ENCODE measurements around the gene PLK1.
"Not testable (repeated sequence)": the region's sequence is repeated elsewhere in the genome, so short reads cannot be mapped to it uniquely, and the experiment has no call there.

The PLK1 gene

GRCh38 chr16:23711785-23712184, 33.1 kb downstream of the PLK1 start:
- H3K9me3 Mint-ChIP-seq, result peaks cover 11% of the 10 kb centered on the region
- no peak overlapping the region for H3K27ac Mint-ChIP-seq
- peaks cover 64% of the 10 kb centered on the region for H3K27me3 Mint-ChIP-seq
- H3K36me3 Mint-ChIP-seq (ENCODE audit: low read depth), result no peaks in the 10 kb centered on the region
- no peaks in the 10 kb centered on the region for H3K4me1 Mint-ChIP-seq (ENCODE audit: low read depth)
- no peak overlapping the region for H3K4me3 Mint-ChIP-seq

- Mint-ChIP-seq H3K27me3 (peaks cover 66% of the 10 kb centered on the region), H3K4me3 (no peak within 1 kb of the TSS), H3K9me3 (peaks cover 11% of the 10 kb centered on the region), H3K36me3 (ENCODE audit: low read depth) (no peaks in the 10 kb centered on the region), H3K27ac (no peak within 1 kb of the TSS), H3K4me1 (ENCODE audit: low read depth) (no peaks in the 10 kb centered on the region)
These were observed 34.3 kb downstream of the PLK1 start, which contains the start of gene ERN2 for GRCh38 chr16:23712976-23713375. TSS of gene ERN2 (minus strand) at chr16:23713222. CDS start at chr16:23713187, 35 bp downstream.

- Mint-ChIP-seq H3K27me3 (peaks cover 45% of the 10 kb centered on the region), H3K36me3 (ENCODE audit: low read depth) (no peaks in the 10 kb centered on the region), H3K27ac (no peak overlapping the region), H3K9me3 (no peaks in the 10 kb centered on the region), H3K4me3 (no peak overlapping the region), H3K4me1 (ENCODE audit: low read depth) (no peaks in the 10 kb centered on the region)
These were observed 37.8 kb downstream of the PLK1 start for GRCh38 chr16:23716484-23716883.

GRCh38 chr16:23722613-23723240, 44.0 kb downstream of the PLK1 start:
- not testable (repeated sequence) for H3K9me3 Mint-ChIP-seq; H3K4me1 Mint-ChIP-seq (ENCODE audit: low read depth); H3K36me3 Mint-ChIP-seq (ENCODE audit: low read depth); H3K27ac Mint-ChIP-seq; H3K4me3 Mint-ChIP-seq
- H3K27me3 Mint-ChIP-seq, result peaks cover 11% of the 10 kb centered on the region

- no peak overlapping the region for H3K27ac Mint-ChIP-seq
- peaks cover 13% of the 10 kb centered on the region for H3K27me3 Mint-ChIP-seq
- H3K9me3 Mint-ChIP-seq, result peaks cover 6% of the 10 kb centered on the region
- no peaks in the 10 kb centered on the region for H3K36me3 Mint-ChIP-seq (ENCODE audit: low read depth)
- no peak overlapping the region for H3K4me3 Mint-ChIP-seq
- H3K4me1 Mint-ChIP-seq (ENCODE audit: low read depth), result peaks cover 6% of the 10 kb centered on the region
These were observed 45.6 kb downstream of the PLK1 start for GRCh38 chr16:23724096-23724784.

- no peak overlapping the region for H3K27ac Mint-ChIP-seq
- peaks cover 6% of the 10 kb centered on the region for H3K4me1 Mint-ChIP-seq (ENCODE audit: low read depth)
- H3K27me3 Mint-ChIP-seq, result peaks cover 16% of the 10 kb centered on the region
- no peak overlapping the region for H3K4me3 Mint-ChIP-seq
- H3K36me3 Mint-ChIP-seq (ENCODE audit: low read depth), result no peaks in the 10 kb centered on the region
- peaks cover 6% of the 10 kb centered on the region for H3K9me3 Mint-ChIP-seq
These were observed 46.1 kb downstream of the PLK1 start for GRCh38 chr16:23724785-23725131.

- H3K9me3 Mint-ChIP-seq, result peaks cover 6% of the 10 kb centered on the region
- no peak overlapping the region for H3K27ac Mint-ChIP-seq
- H3K4me1 Mint-ChIP-seq (ENCODE audit: low read depth), result peaks cover 6% of the 10 kb centered on the region
- no peak overlapping the region for H3K4me3 Mint-ChIP-seq
- no peaks in the 10 kb centered on the region for H3K36me3 Mint-ChIP-seq (ENCODE audit: low read depth)
- peaks cover 20% of the 10 kb centered on the region for H3K27me3 Mint-ChIP-seq
These were observed 48.0 kb downstream of the PLK1 start for GRCh38 chr16:23726710-23727109.

- H3K27ac Mint-ChIP-seq, result no peak overlapping the region
- H3K4me3 Mint-ChIP-seq, result no peak overlapping the region
- H3K36me3 Mint-ChIP-seq (ENCODE audit: low read depth), result no peaks in the 10 kb centered on the region
- peaks cover 16% of the 10 kb centered on the region for H3K27me3 Mint-ChIP-seq
- H3K9me3 Mint-ChIP-seq, result peaks cover 2% of the 10 kb centered on the region
- H3K4me1 Mint-ChIP-seq (ENCODE audit: low read depth), result peaks cover 6% of the 10 kb centered on the region
These were observed 49.4 kb downstream of the PLK1 start for GRCh38 chr16:23728112-23728477.

GRCh38 chr16:23729503-23730424, 51.1 kb downstream of the PLK1 start:
- Mint-ChIP-seq H3K4me3 (no peak overlapping the region), H3K9me3 (no peaks in the 10 kb centered on the region), H3K27ac (no peak overlapping the region), H3K4me1 (ENCODE audit: low read depth) (peaks cover 8% of the 10 kb centered on the region), H3K36me3 (ENCODE audit: low read depth) (no peaks in the 10 kb centered on the region), H3K27me3 (peaks cover 14% of the 10 kb centered on the region)

- Mint-ChIP-seq H3K9me3 (no peaks in the 10 kb centered on the region), H3K27me3 (peaks cover 8% of the 10 kb centered on the region), H3K27ac (no peak overlapping the region), H3K4me1 (ENCODE audit: low read depth) (peaks cover 9% of the 10 kb centered on the region), H3K36me3 (ENCODE audit: low read depth) (no peaks in the 10 kb centered on the region), H3K4me3 (no peak overlapping the region)
These were observed 55.6 kb downstream of the PLK1 start for GRCh38 chr16:23734176-23734893.

GRCh38 chr16:23737423-23738028, 58.8 kb downstream of the PLK1 start:
- H3K9me3 Mint-ChIP-seq; H3K36me3 Mint-ChIP-seq (ENCODE audit: low read depth); H3K4me3 Mint-ChIP-seq; H3K4me1 Mint-ChIP-seq (ENCODE audit: low read depth): not testable (repeated sequence)
- H3K27ac Mint-ChIP-seq, result peak overlapping the region; percentile 46
- H3K27me3 Mint-ChIP-seq, result peaks cover 11% of the 10 kb centered on the region

GRCh38 chr16:23739516-23739915, 60.8 kb downstream of the PLK1 start:
- Mint-ChIP-seq H3K4me1 (ENCODE audit: low read depth) (peaks cover 9% of the 10 kb centered on the region), H3K9me3 (no peaks in the 10 kb centered on the region), H3K27me3 (peaks cover 22% of the 10 kb centered on the region), H3K27ac (no peak overlapping the region), H3K4me3 (no peak overlapping the region), H3K36me3 (ENCODE audit: low read depth) (no peaks in the 10 kb centered on the region)

All from stimulated activated naive CD8-positive, alpha-beta T cell treated with anti-CD3 and anti-CD28 coated beads, Interleukin-15, Interleukin-2, amounts not matched to agents 100 ng/mL and 50 ng/mL, for 24 hours (primary cell).